Thymus (tissue), 11 donors: ENCODE results near the gene KIF12. TPM values are rescaled to one million over a fixed set of nuclear protein-coding genes. Genes with fewer than 3 reads are reported as not detected.
"Not testable (repeated sequence)": the region's sequence is repeated elsewhere in the genome, so short reads cannot be mapped to it uniquely, and the experiment has no call there.

Source experiments
- DNase-seq, 9 donors: peaks; one replicate each; pipeline ENCODE4 v3.0.0-alpha.2; 2013; ENCODE audit warnings: low spot score in 9 of 9, low read depth in 6 of 9, missing footprints in 1 of 9
- H3K27ac ChIP-seq, 2 donors: one replicate each; pipeline ENCODE4 v1.5.1; 2013; ENCODE audit warnings: control low read depth in 1 of 2, low read depth in 1 of 2, low read length in 1 of 2, mild to moderate bottlenecking in 1 of 2, moderate library complexity in 1 of 2
- H3K27me3 ChIP-seq, 2 donors: one replicate each; pipeline ENCODE4 v1.5.1; 2013; ENCODE audit warnings: low read length in 1 of 2; ENCODE audit not compliant: control insufficient read depth in 2 of 2, insufficient read depth in 1 of 2
- H3K36me3 ChIP-seq, 2 donors: one replicate each; pipeline ENCODE4 v1.5.1; 2013; ENCODE audit warnings: low read length in 1 of 2, mild to moderate bottlenecking in 1 of 2, moderate library complexity in 1 of 2; ENCODE audit not compliant: control insufficient read depth in 2 of 2, insufficient read depth in 2 of 2
- H3K4me1 ChIP-seq, 2 donors: one replicate each; pipeline ENCODE4 v1.5.1; 2013; ENCODE audit warnings: low read length in 2 of 2; ENCODE audit not compliant: control insufficient read depth in 2 of 2, insufficient read depth in 2 of 2
- H3K4me3 ChIP-seq, 2 donors: one replicate each; pipeline ENCODE4 v1.5.1; 2013; ENCODE audit warnings: low read length in 2 of 2, control low read depth in 1 of 2, mild to moderate bottlenecking in 1 of 2
- H3K9me3 ChIP-seq, 2 donors: one replicate each; pipeline ENCODE4 v1.5.1; 2013; ENCODE audit warnings: low read length in 1 of 2, mild to moderate bottlenecking in 1 of 2; ENCODE audit not compliant: control insufficient read depth in 2 of 2, insufficient read depth in 1 of 2
- WGBS: extraction: QIAGEN DNeasy Blood & Tissue Kit; methylation state at CpG from one replicate; pipeline ENCODE4 v1.1.7; 2013; 5-methylcytosine and 5-hydroxymethylcytosine counted together
- polyA plus RNA-seq: library from polyadenylated mRNA; stranded (reverse); fragments of 200-250 nt; gene quantifications from one replicate; pipeline ENCODE4 v1.2.3, GENCODE V29; 2013
- total RNA-seq: library from RNA; stranded (reverse); fragments of 120-200 nt; gene quantifications from one replicate; pipeline ENCODE4 v1.2.4, GENCODE V29; 2013
- donor health status: healthy.

KIF12 gene
- total and polyA plus RNA-seq, 2 donors, result 1.8 to 7.8 TPM

DNA sequence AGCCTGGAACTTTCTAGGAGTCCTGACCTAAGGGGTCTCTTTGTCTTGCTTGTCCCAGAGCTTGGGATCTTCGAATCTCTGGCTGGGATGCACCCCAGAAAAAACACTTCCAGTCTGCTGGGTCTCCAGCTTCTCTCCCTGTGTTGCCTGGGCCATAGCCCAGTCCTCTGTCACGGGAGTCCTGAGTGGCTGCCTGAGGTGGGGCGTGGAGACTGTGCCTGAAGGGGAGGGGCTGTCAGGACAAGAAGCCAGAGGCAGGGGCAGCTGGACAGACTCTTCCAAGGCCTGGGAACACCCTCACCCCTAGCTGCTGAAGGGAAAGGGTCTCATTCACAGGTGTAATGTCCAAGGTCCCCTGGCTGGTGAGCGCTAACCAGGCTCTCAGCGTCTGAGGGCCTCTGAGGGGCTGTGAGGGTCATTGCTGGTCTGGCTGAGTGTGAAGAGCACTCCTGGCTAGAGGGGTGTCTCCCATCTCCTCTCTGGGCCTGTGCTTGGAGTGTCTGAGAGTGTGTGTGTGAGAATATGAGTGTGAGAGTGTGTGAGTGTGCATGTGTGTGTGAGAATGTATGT is 35.8 kb upstream of the KIF12 start:
- H3K9me3 ChIP-seq, result no peaks in the 10 kb centered on the region
- no peak for DNase-seq
- H3K27me3 ChIP-seq, result no peaks in the 10 kb centered on the region
- no peaks in the 10 kb centered on the region for H3K36me3 ChIP-seq
- H3K4me1 ChIP-seq, result no peaks in the 10 kb centered on the region
- 79% methylated on average over 5 of the region's 5 CpGs for WGBS
- H3K4me3 ChIP-seq, result no peak overlapping the region
- H3K27ac ChIP-seq, result no peak overlapping the region

DNA sequence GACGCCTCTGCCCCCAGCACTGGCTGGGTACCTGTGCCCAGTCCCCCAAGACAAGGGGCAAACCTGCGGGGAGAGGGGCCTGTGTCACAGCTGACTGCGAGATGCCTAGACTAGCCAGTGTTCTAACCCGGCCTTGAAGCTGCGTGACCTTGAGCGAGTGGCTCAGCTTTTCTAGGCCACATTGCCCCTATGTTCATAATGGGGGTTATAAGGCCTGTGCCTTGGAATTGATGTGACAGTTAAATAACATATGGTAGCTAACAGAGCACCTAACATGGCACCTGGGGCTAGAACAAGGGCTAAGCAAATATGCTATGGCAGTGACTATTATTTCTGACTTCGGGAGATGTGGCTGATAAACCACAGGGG is 33.4 kb upstream of the KIF12 start:
- DNase-seq, result no peak
- no peaks in the 10 kb centered on the region for H3K27me3 ChIP-seq
- 98% methylated on average over 7 of the region's 7 CpGs for WGBS

DNA sequence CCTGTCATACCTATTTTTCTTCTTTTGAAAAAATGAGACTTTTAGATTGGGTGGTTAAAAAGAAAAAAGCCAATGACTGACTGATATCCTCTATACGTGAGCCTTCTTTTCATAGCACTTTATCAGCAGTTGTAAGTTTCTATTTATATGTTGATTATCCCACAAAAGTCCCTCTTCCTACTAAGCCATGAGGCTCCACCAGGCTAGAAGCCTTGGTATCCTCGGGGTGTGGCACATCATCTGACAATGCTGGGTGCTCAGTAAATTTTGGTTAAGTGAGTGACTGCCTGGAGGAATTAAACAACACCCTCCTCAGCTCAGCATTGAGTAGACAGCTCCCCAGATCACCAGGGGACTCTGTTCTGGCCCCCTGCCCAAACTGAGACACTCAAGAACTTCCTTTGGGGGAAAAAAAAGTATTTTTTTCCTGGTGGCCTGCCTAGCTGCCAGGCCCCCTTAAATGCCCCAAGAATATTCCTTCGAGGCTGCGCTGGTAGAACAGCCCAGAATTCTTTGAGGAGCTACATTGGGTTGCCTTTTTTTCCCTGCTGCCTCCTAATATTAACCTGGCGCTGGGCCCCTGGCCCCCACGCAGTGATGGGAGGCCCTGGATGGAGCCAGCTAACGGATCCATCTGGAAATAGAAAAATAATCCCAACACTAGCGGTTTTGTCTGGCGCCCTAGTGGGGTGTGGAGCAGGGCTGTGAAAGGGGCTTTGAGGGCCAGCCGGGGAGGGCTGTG is 32.9 kb upstream of the KIF12 start:
- no peak for DNase-seq
- Histone ChIP-seq H3K4me3 (no peak overlapping the region), H3K27ac (no peak overlapping the region), H3K36me3 (no peaks in the 10 kb centered on the region), H3K27me3 (peaks cover 0 to 2% of the 10 kb centered on the region in 2 donors), H3K9me3 (no peaks in the 10 kb centered on the region), H3K4me1 (no peaks in the 10 kb centered on the region)
- WGBS, result 91% methylated on average over 10 of the region's 10 CpGs

More for the DNA sequence above, 33.4 kb upstream of the KIF12 start:
- no peak overlapping the region for H3K4me3 ChIP-seq
- H3K9me3 ChIP-seq, result no peaks in the 10 kb centered on the region
- H3K36me3 ChIP-seq, result no peaks in the 10 kb centered on the region
- H3K4me1 ChIP-seq, result no peaks in the 10 kb centered on the region
- H3K27ac ChIP-seq, result no peak overlapping the region

DNA sequence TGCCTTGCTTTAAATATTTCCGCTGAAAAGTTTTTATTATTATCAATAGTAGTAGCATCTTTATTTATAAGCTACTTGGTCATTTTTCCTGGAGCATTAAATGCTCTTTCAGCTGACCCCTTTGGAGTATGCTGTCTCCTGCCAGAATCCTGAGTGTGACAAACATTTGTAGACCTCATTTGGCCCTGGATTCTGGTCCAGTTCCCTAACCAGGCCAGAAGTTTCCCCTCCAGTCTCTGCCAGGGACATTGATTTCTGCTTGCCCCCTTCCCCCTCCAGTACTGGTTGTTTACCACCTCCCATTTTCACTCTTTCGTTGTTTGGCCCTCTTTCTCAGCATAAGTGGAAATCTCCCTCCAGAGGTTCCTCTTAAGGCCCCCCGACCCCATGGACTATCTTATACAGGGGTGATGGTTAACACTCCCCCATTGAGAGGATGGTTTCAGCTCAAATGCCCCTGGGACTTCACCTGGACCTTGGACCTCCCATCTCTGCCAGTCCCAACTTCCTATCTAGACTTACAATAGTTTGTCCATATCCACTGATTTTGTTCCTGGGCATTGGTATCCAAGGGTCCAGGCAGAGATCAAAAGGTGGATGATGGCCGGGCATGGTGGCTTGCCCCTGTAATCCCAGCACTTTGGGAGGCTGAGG is 31.7 kb upstream of the KIF12 start:
- H3K36me3 ChIP-seq, result no peaks in the 10 kb centered on the region
- DNase-seq, result no peak
- H3K27me3 ChIP-seq, result peaks cover 0 to 4% of the 10 kb centered on the region in 2 donors
- no peaks in the 10 kb centered on the region for H3K4me1 ChIP-seq
- WGBS, result 94% methylated on average over 4 of the region's 4 CpGs
- no peak overlapping the region for H3K27ac ChIP-seq
- H3K9me3 ChIP-seq, result no peaks in the 10 kb centered on the region
- no peak overlapping the region for H3K4me3 ChIP-seq

DNA sequence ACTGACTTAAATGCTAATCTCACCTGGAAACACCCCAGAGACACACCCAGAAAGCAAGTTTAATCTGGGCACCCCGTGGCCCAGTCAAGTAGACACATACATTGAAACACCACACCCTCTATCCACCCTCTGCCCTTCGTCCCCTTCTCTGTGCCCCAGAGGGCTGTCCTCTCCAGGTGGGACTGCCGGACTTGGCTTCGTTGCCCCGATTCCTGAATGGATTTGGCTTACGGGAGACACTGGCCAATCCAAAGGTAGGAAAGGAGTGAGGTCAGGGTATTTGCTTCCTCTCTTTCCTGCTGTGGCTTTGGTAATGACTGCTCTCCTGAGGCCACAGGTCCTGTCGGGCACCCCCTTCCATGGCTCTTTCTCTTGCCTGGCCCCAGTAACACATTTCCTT is 31.0 kb upstream of the KIF12 start:
- peaks cover 0 to 4% of the 10 kb centered on the region in 2 donors for H3K27me3 ChIP-seq
- no peaks in the 10 kb centered on the region for H3K36me3 ChIP-seq
- H3K4me1 ChIP-seq, result no peaks in the 10 kb centered on the region
- no peak overlapping the region for H3K27ac ChIP-seq
- no peaks in the 10 kb centered on the region for H3K9me3 ChIP-seq
- DNase-seq, result no peak
- 92% methylated on average over 7 of the region's 7 CpGs for WGBS
- no peak overlapping the region for H3K4me3 ChIP-seq

DNA sequence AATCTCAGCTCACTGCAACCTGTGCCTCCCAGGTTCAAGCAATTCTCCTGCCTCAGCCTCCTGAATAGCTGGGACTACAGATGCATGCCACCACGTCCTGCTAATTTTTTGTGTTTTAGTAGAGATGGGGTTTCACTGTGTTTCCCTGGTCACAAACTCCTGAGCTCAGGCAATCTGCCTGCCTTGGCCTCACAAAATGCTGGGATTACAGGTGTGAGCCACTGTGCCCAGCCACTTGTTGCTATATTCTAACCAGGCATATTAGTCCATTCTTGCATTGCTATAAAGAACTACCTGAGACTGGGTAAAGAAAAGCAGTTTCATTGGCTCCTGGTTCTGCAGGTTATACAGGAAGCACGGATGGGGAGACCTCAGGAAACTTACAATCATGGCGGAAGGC is 29.7 kb upstream of the KIF12 start:
- H3K27ac ChIP-seq, DNase-seq, H3K27me3 ChIP-seq, H3K4me3 ChIP-seq, H3K9me3 ChIP-seq, H3K4me1 ChIP-seq, H3K36me3 ChIP-seq: not testable (repeated sequence)
- 89% methylated on average over 3 of the region's 3 CpGs for WGBS

DNA sequence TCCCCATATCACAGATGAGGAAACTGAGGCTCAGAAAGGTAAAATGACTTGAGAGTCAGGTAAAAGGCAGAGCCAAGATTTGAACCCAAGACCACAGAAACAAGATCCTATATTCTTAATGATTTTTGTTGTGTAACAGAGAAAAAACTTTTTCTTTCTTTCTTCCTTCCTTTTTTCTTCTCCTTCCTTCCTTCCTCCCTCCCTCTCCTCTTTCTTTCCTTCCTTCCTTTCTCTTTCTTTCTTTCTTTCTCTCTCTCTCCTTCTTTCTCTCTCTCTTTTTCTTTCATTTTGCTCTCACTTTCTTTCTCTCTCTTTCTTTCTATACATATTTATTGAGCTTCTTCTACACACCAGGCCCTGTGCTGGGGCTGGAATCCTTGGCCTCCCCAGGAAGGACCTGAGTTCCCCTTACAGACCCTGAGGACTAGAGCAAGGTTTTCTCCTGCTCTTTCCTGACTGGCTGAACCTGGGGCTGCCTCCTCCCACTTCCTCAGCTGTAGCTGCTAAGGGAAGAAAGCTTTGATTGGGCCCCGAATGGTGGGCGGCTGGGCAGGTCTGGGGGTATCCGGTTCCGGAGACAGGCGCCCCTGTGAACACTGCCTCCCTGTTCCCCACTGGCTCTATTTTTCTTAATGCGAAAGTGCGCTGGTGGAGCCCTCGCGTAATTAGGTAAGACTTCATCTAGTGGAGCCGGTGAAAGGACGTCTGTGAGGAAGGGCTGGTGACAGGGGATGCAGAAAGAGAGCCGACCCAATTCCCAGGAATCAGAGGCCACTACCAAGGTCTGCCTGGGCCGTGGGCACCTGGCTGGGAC is 27.4 kb upstream of the KIF12 start:
- H3K27ac ChIP-seq, result no peak overlapping the region
- H3K27me3 ChIP-seq, result peaks cover 0 to 4% of the 10 kb centered on the region in 2 donors
- no peaks in the 10 kb centered on the region for H3K36me3 ChIP-seq
- 66% methylated on average over 13 of the region's 13 CpGs for WGBS
- no peak overlapping the region for H3K4me3 ChIP-seq
- H3K9me3 ChIP-seq, result no peaks in the 10 kb centered on the region
- no peak for DNase-seq
- no peaks in the 10 kb centered on the region for H3K4me1 ChIP-seq

DNA sequence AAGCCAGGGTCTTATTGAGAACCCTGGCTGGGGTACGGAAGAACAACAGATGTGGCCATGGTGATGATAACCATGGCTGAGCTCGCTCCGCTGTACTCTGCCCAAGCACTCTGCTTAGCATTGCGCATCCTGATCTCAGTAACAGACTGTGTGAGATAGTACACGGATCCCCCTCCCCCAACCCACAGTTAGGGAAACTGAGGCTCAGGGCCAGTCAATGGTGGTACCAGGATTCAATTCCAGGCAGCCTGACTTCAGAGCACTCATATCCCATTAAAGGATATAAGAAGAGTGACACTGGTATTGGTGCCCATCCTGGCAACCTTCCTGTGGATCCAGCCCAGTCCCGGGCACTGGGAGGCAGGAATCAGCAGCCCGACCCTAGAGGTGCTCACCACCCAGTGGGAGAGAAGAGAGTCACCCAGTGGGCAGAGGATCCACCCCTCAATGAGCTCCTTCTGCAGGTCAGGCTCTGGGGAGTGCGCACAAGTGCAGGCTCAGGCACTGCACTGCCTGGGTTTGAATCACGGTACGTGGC is 26.5 kb upstream of the KIF12 start:
- H3K4me3 ChIP-seq, result no peak overlapping the region
- WGBS, result 72% methylated on average over 10 of the region's 10 CpGs
- H3K27ac ChIP-seq, result no peak overlapping the region
- H3K36me3 ChIP-seq, result no peaks in the 10 kb centered on the region
- no peak for DNase-seq
- H3K9me3 ChIP-seq, result no peaks in the 10 kb centered on the region
- peaks cover 0 to 4% of the 10 kb centered on the region in 2 donors for H3K27me3 ChIP-seq
- H3K4me1 ChIP-seq, result no peaks in the 10 kb centered on the region
